H1 (cell line): Measurements from ENCODE around the gene SLC38A10. TPM values are rescaled to one million over a fixed set of nuclear protein-coding genes. Genes with fewer than 3 reads are reported as not detected.

ENCODE experiments used
- ATF2 ChIP-seq: IDR thresholded peaks from 2 replicates; pipeline ENCODE4 v1.6.1; 2012; ENCODE audit warnings: low read length, inconsistent platforms
- CHD7 ChIP-seq: fragments of 300-600 bp; sonication (generic); IDR thresholded peaks from 2 replicates; pipeline ENCODE4 v1.7.1; 2012; ENCODE audit warnings: low read length, moderate library complexity, mild to moderate bottlenecking, inconsistent platforms; ENCODE audit not compliant: insufficient replicate concordance
- CTBP2 ChIP-seq: IDR thresholded peaks from 2 replicates; pipeline ENCODE4 v1.7.0; 2011; ENCODE audit warnings: borderline replicate concordance, mild to moderate bottlenecking, moderate library complexity, mixed read lengths, low read length; ENCODE audit not compliant: insufficient read depth, insufficient read length
- MAFK ChIP-seq: IDR thresholded peaks from 2 replicates; pipeline ENCODE4 v1.6.1; 2012; ENCODE audit warnings: low read depth, mild to moderate bottlenecking, improper control_type of control experiment, low read length
- RFX5 ChIP-seq: IDR thresholded peaks from 2 replicates; pipeline ENCODE4 v1.6.1; 2011; ENCODE audit warnings: low read depth, low read length, improper control_type of control experiment, borderline replicate concordance
- polyA plus RNA-seq, 7 experiments: library from polyadenylated mRNA; depleted of rRNA in 3 of 7; stranded (reverse) in 5 of 7; unstranded in 2 of 7; fragments of >200 nt in 5 of 7; fragments of 200-250 nt in 2 of 7; gene quantifications; 1 replicate in 5 of 7; 2 replicates in 1 of 7; 4 replicates in 1 of 7; pipeline versions ENCODE4 v1.2.1 to v1.2.3, GENCODE V29; 2011 to 2013; ENCODE audit warnings: missing spikeins in 2 of 7, mixed read lengths in 2 of 7
- total RNA-seq: library from RNA; stranded (reverse); fragmentation: NEBNext Ultra II Directional; extraction: Animal tissue kit (Norgen Biotek cat#: 25700); gene quantifications from 2 replicates; pipeline ENCODE4 v1.2.1, GENCODE V29; 2021

The SLC38A10 gene
- total and polyA plus RNA-seq, 2 of the 8 experiments (the other 6 are each of a cell fraction or from before 2014, with no cell fraction given), result 26.4 to 41.0 TPM

GRCh38 chr17:81223762-81224130, 71.4 kb downstream of the SLC38A10 start (continued):
- TF ChIP-seq CHD7 (no peak), RFX5 (no peak), MAFK (no peak), ATF2 (no peak), CTBP2 (no peak)
